HG03064 (cell line): ENCODE results near the gene SLC26A11.

Source experiments
- ATAC-seq: cut with Tn5 transposase; IDR thresholded peaks from one replicate; pipeline ENCODE4 v1.9.1; 2021; ENCODE audit warnings: low read depth; ENCODE audit not compliant: unreplicated experiment

The SLC26A11 gene

DNA sequence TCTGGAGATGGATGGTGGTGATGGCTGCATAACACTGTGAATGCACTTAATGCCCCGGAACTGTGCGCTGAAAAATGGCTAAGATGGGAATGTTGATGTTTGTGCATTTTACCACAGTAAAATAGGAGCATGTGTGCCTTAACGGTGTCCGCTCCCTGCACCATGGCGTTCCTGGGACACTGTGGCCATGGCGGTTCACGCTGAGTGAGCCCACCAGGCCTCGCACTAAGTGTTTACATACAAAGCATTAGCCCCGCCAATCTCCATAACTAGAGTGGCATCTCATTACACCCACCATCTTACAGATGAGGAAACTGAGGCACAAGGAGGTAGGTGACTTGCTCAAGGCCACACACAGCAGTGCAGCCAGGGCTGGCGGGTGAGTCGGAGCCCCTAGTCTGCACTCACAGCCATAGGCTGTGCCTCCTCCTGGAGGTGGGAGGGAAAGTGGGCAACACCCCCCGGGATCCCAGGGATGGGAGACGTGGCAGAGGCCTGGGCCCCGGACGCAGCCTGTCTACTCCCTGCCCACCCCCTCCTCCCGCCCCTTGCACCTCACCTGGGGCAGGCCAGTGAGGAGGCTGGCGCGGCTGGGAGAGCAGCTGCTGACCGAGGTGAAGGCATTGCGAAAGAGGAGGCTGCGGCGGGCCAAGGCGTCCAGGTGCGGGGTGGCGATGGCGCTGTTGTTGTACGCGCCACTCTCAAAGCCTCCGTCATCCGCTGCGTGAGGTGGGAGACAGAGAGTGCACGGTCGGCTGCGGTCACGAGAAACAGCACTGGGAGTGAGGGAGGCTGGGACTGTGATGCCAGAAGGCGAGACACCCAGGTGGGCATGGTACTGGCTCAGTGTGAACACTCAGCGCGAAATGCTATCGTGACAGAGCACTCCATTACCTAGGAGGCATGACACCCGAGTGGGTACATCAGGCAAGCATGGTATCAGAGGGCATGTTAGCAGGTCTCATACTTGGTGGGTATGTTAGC is 3.5 kb upstream of the SLC26A11 start:
- no peak for ATAC-seq

DNA sequence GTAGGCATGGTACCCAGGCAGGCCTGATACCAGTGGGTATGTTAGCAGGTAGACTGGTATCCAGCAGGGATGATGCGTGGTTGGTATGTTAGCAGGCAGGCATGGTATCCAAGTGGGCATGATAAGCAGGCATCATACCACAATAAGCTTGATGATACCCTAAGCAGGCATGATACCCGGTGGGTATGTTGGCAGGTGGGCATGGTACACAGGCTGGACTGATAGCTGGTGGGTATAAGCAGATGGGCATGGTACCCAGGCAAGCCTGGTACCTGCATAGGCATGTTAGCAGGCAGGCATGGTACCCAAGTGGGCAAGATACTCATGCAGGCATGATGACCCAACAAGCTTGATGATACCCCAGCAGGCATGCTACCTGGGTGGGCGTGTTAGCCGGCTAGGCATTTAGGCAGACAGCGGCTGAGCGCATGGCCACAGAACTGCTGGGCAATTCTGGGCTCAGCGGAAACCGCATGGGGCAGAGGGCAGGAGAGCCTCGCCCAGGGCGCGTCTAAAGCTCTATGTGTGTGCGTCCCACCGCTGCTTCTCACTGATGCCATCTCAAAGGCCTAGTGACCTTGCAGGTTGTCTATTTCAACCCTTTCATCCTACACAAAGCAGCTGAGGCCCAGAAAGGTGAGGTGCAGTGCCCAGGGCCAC is 2.4 kb upstream of the SLC26A11 start:
- ATAC-seq: no peak

DNA sequence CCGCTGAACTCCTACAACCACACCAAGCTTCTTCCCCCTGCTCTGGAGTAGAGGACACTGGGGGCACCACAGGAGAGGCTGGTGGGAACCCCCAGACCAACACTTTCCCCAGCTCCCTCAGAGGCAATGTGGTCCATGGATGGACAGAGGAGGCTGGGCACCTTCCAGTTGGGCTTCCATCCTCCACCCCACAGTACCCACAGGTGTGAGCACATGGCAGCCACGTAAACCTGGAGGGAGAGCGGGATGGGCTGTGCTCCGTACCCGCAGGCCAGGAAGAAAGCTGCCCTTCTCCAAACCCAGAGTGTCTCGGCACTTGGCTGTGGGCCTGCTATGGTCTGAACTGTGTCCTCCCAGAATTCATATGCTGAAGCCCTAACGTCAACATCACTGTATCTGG is 1.8 kb upstream of the SLC26A11 start:
- ATAC-seq: no peak

DNA sequence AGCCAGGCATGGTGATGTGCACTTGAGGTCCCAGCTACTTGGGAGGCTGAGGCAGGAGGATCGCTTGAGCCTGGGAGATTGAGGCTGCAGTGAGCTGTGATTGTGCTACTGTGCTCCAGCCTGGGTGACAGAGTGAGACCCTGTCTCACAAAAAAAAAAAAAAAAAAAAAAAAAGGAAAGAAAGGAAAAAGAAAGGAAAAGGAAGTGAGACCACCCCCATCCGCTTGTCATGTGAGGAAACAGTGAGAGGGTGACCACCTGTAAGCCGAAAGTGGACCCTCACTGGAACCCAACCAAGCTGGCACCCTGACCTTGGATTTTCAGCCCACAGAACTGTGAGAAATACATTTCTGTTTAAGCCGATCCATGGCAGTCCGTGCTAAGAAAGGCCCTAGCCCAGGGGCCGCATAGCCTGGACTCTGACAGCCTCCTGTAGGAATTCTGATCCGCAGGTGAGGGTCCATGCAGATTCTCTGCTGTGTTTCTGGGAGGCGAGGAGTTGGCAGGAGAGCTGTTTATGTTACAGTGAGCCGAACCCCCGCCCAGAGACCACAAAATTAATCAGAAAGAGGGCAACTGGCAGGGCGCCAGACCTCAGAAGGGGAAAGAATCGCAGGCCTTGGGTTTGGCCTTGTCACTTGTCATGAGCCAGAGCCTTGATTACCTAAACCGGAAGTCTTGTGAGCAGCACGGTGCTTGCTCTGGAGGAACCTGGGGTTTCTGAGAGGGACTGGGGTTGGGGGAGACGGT is 1.0 kb upstream of the SLC26A11 start:
- ATAC-seq: peak; percentile 55

DNA sequence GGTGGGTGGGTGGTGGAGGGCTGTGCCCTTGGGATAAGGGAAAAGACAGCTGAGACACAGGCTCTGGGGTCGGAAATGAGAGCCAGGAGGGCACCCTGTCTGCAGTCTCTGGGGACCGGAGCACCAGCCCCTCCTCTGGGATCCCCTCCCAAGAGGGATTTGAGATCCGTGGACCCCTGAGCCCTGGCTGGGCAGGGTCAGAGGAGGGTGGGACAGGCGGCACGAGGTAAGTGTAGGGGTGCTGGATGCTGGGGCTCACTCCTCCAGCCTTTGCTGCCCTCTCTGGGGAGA is 519 bp upstream of the SLC26A11 start:
- ATAC-seq: peak; percentile 6

DNA sequence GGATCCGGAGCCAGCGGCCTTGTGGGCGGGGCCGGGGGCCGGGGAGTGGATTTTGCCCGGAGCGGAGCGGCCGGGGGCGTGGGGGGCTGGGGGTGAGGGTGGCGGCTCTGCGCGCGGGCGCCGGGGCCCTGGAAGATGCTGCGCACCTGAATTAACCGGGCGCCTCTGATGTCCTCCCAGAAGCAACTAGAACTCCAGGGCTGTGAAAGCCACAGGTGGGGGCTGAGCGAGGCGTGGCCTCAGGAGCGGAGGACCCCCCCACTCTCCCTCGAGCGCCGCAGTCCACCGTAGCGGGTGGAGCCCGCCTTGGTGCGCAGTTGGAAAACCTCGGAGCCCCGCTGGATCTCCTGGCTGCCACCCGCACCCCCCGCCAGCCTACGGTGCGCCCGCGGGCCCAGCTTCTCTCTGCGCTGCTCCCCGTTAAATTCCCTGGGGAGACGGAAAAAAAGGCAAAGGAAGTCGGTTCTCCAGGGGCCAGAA is 549 bp downstream of the SLC26A11 start:
- no peak for ATAC-seq

DNA sequence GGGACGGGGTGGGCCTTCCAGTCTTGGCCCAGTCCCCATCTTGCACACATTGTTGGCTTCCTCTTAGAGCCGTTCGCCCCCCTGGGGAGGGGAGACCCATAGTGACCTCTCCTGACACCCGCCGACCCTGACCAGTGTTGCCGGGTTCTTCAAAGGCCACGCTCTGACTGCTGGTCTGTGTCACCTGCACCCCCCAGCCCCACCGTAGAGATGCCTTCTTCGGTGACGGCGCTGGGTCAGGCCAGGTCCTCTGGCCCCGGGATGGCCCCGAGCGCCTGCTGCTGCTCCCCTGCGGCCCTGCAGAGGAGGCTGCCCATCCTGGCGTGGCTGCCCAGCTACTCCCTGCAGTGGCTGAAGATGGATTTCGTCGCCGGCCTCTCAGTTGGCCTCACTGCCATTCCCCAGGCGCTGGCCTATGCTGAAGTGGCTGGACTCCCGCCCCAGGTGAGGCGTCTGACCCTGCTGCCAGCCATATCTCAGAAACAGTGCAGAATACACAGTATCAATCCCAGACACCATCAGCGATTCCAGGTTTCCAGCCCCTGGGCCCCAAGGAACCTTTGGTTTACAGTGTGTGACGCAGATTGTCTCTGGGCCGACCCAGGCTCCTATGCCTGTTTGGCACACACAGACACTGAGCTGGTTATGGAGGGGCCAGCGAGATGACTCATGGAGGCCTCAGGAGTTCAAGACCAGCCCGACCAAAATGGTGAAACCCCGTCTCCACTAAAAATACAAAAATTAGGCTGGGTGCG is 1.3 kb downstream of the SLC26A11 start:
- no peak for ATAC-seq

DNA sequence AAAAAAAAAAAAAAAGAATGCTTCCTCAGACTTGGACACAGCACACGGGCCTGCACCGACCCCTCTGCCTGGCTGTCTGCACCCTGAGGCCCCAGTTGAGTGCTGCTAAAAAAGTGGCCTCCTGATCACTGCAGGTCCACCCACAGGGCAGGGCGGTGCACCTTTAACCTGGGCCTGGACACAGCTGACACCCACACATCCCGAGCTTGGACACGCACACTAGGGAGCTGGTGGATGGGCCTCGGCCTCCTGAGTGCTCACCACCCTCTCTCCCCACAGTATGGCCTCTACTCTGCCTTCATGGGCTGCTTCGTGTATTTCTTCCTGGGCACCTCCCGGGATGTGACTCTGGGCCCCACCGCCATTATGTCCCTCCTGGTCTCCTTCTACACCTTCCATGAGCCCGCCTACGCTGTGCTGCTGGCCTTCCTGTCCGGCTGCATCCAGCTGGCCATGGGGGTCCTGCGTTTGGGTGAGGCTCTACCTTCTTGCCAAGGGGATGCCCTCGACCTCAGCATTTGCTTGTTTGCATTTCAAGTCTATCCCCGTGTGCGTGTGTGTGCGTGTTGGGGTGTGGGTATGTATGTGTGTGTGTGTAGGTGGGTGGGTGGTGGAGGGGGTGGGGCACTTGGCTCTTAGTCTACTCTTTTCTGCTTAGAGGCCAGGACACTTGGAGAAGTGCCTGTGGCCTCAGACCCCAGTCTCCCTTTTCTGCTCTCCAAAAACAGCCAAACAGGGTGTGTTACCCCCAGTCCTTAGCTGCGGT is 2.3 kb downstream of the SLC26A11 start:
- no peak for ATAC-seq

DNA sequence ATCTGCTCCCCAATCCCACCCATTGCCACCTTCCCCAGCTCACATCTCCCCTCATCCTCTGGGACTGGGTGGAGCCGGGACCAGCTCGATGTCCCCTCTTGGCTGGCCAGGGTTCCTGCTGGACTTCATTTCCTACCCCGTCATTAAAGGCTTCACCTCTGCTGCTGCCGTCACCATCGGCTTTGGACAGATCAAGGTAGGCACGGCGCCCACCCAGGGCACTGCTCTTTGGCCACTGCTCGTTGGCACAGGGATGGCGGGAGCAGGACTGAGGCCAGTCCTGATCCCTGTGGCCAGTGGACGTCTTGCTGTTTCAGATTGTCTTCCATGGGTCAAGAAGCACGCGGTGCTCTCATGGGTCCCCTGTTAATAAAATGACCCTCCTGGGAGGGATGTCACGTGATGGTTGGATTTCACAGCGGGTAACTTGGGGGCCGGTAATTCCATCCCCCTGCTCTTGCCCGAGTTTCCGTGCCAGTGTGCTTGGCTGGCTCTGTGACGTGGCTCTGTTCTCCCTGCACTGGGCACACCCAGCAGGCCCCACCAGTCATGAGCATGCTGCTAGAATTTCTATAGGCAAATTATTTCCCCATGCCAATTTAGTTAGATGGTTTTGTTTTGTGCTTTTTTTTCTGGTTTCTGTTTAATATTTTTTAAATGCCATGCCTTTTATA is 3.1 kb downstream of the SLC26A11 start:
- no peak for ATAC-seq

DNA sequence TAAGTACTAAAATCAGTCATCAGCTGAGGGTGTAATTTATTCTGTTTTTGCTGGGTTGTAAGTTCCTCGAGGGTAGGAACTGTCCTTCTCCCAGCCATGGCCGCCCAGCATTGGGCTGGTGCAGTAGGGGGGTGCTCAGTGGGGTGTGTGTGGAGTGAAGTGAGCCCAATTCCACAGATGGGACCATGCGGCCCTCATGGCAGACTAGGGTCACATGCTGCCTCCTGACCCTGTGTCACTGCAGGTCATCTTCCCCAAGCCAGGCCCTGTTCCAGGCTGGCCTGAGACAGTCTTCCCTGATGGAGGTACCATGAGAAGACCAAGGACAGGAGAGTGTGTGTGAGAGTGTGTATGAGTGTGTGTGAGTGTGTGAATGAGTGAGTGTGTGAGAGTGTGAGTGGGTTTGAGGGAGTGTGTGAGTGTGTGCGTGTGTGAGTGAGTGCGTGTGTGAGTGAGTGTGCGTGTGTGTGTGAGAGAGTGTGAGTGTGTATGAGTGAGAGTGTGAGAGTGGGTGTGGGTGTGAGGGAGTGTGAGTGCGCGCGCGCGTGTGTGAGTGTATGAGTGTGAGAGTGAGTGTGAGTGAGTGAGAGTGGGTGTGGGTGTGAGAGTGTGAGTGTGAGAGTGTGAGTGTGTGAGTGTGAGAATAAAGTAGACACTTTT is 3.7 kb downstream of the SLC26A11 start:
- ATAC-seq: no peak

DNA sequence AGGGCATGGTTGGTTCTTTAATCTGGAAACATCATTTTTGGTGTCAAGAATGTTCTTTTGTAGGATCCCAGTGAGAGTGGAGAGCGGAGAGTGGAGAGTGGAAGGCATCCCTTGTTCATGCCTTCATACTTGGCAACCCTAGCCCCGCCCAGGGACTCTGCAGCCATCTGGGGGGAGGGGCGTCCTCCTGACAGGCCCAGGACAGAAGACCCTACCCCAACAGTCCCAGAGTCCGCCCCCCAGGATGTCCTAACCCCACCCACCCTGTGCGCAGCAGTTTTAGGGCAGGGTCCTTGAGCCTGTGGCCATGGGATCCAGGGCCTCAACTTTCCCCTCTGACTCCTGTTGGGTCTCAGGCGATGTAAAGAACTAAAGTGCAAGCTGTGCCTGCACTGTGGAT is 4.5 kb downstream of the SLC26A11 start:
- no peak for ATAC-seq

DNA sequence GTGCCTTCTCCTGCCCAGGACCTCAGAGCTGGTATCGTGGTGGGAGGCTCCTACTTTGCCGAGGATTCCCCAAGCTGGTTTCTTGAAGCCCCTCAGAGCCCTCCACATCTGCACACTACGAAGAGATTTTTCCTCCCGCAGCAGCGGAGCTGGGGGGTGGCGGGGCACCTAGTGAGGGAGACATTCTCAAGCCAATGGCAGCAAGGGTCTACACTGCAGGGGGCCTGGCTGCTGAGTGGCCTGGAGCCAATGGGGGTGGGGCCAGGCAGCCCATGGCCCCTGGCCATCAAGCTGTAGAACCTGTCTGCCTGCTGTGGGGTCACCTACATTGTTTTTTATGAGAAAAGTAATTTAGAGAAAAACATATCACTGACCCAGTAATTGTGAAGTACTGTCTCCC is 5.0 kb downstream of the SLC26A11 start:
- no peak for ATAC-seq

DNA sequence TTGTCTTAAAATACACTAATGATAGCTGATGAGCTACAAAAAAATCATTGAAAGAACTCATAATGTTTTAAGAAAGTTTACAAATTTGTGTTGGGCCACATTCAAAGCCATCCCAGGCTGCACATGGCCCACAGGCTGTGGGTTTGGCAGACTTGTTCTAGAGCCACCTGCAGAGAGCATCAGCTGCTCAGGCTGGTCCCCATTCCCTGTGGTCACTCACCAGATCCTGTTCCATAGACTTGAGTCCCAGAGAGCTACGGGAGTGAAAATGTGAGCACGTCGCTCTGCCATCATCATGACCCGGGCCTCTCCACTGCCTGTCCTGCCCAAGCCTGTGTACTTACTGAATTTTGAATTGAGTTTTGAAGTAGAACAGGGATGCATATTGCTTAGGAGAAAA is 6.9 kb downstream of the SLC26A11 start:
- no peak for ATAC-seq

DNA sequence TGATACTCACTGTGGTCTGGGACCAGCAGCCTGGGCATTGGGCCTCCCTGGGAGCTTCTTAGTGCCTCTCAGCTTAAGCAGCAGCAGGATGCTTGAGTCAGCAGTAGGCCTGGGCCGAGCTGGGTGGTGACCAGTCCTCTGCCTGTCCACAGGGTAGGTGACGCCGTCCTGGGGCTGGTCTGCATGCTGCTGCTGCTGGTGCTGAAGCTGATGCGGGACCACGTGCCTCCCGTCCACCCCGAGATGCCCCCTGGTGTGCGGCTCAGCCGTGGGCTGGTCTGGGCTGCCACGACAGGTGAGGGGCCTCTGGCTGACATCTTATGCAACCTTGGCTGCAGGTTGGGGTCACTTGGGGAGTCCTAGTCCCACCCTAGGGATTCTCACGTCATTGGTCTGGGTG is 7.4 kb downstream of the SLC26A11 start:
- no peak for ATAC-seq

DNA sequence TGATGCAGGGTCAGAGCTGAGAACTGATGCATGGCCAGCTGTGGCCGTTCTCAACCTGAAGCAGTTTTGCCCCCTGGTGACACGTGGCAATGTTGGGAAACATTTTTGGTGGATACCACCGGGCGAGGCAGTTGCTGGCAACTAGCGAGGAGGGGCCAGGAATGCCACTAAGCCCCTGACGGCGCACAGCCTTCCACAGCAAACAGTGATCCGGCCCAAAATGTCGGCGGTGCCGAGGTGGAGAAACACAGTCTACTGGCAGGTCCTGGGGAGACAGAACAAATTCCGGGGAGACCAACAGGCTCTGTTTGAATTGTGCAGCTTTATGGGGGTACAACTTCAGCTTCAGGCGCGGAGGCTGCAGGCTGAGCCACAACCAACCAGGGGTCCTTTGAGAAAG is 8.2 kb downstream of the SLC26A11 start:
- ATAC-seq: no peak

DNA sequence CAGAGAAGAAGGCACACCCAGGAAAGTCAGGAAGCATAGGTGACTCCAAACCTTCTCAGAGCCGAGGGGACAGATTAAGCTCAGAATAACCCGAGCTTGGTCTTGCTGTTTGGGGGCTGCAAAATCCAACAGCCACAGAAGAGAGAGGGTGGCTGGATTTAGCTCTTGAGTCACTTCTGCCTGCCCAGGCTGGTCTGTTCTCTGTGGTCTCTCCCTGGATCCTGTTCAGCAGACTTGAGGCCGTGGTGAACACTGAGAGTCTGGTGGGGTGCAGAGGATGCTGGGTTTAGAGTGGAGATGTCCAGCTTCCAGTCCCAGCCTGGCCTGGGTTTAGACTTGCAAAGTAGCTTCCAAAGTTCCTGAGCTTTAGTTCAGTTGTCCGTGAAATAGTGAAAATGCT is 8.8 kb downstream of the SLC26A11 start:
- ATAC-seq: no peak

DNA sequence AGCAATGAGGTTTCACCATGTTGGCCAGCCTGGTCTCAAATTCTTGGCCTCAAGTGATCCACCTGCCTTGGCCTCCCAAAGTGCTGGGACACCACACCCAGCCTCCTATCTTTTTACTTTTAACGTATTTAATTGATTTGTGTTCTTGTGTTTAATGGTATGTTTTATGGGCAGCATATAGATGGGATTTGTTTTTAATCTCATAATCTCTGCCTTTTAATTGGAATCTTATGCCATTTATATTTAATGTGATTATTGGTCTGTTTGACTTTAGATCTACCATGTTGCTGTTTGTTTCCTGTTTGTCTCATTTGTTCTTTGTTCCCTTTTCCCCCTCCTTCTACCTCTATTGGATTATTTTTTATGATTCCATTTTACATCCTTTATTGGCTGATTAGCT is 12.2 kb downstream of the SLC26A11 start:
- no peak for ATAC-seq

DNA sequence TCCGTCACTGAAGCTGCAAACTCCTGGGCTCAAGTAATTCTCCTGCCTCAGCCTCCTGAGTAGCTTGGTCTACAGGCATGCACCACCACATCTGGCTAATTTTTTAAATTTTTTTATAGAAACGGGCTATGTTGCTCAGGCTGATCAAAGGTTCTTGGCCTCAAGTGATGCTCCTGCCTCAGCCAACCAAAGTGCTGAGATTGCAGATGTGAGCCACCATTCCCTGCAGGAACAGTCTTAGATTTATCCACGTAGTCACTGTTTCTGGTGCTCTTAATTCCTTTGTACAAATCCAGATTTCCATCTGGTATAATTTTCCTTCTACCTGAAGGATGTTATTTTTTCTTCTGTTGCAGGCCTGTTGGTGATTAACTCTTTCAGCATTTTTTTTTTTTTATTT is 13.0 kb downstream of the SLC26A11 start:
- no peak for ATAC-seq

DNA sequence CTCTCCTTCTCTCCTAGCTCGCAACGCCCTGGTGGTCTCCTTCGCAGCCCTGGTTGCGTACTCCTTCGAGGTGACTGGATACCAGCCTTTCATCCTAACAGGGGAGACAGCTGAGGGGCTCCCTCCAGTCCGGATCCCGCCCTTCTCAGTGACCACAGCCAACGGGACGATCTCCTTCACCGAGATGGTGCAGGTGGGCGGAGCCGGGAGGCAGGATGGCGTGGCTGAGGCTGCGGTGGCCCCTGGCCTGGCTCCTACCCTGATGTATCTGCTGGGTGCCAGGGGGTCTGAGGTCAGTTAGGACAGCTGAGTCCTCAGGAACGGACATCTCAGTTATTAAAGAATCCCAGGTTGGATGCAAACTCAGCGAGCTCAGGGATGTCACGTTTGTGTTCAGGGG is 16.7 kb downstream of the SLC26A11 start:
- no peak for ATAC-seq
